NCI-H1092 (cell line): ENCODE data around the gene DHRS9.
"Not testable (repeated sequence)": the region's sequence is repeated elsewhere in the genome, so short reads cannot be mapped to it uniquely, and the experiment has no call there.

ENCODE experiments used
- DNase-seq: peaks from one replicate; lab custom pipeline; 2025; lab: John Stamatoyannopoulos, UW

Gene DHRS9

GRCh38 chr2:169136428-169136827 is 67.1 kb downstream of the DHRS9 start:
- not testable (repeated sequence) for DNase-seq

GRCh38 chr2:169136885-169137534 is 67.6 kb downstream of the DHRS9 start:
- no peak for DNase-seq

DNA sequence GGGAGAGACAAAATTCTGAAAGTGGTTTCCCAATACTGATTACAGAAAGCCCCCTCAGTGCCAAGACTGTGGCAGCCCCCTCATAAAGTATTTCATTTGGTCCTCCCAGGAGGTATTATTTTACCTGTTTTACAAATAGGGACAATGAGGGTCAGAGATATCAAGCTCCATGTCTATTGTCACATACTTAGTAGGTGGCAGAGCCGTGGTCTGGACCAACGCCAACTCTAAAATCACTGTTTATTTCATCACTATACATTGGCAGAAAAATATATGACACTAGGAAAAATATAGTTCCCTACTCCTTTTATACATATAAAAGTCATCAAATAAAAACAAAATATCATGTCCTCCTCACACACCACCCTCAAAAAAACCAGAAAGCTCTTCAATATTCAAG is 68.6 kb downstream of the DHRS9 start:
- DNase-seq: no peak

- DNase-seq: no peak
These were observed 69.8 kb downstream of the DHRS9 start for GRCh38 chr2:169139145-169139544.

GRCh38 chr2:169139993-169140767 is 70.8 kb downstream of the DHRS9 start:
- DNase-seq: no peak

DNA sequence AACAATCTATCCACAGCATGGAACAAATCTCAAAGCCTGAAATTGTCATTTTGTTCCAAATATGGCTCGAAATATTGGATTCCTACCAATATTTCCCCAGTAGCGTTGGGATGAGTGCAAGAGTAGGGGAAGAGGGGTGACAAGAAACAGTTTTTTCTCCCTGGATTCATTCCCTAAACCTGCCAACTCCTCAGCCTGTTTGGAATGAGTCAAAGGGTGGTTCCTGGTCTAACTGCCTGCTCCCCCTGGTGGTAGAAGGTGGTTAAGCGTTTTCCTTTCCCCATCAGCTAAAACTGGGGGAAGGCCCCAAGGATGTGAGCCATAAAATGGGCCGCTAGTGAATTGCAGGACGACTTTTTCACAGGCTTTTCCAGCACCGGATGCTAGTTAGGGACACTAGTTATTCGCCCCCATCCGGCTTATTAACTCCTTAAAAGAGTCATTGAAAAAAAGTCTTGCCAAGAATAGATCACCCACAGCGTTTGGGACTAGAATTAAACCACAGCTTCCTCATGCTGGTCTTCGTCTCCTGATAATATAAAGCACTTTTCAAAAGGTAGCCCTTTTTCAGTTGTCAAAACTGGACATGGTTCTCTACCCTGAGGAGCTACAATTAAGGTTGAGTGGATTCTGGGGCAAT is 72.5 kb downstream of the DHRS9 start:
- DNase-seq: no peak

DNA sequence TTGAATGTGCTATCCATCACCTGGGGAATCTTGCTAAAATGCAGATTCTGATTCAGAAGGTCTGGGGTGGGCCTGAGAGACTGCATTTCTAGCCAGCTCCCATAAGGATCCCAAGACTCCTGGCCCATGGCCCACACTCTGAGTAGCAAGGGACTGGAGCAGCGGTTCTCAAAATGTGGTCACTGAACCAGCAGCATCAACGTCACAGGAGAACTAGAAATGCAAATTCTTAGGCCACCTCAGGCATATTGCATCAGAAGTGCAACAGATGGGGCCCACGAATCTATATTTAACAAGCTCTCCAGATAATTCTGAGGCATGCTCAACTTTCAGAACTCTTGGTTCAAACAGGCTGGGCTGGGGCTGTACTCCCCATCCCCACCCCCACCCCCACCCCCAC is 74.6 kb downstream of the DHRS9 start:
- no peak for DNase-seq
